Activated B cell treated with CpG ODN at 0.5 μM for 24 hours (primary cell): ENCODE results near the gene NCS1. TPM values are rescaled to one million over a fixed set of nuclear protein-coding genes. Genes with fewer than 3 reads are reported as not detected.

Experiments used
- ATAC-seq: fragments of 200-7000 bp; cut with Tn5 transposase; one replicate; pipeline ENCODE4 v1.10.0; 2021; ENCODE audit warnings: low read depth, mild to moderate bottlenecking, moderate library complexity
- CTCF ChIA-PET: fragments of 350-600 bp; sonication (Branson Sonifier 250); formaldehyde crosslinking; loops from one replicate; lab custom pipeline; 2021; ENCODE audit warnings: antibody characterized with exemption; lab: Charles Lee
- POLR2A ChIA-PET: fragments of 350-600 bp; sonication (Branson Sonifier 250); formaldehyde crosslinking; loops from one replicate; lab custom pipeline; 2021; ENCODE audit warnings: antibody characterized with exemption; lab: Charles Lee
- DNase-seq: peaks from one replicate; pipeline ENCODE4 v3.0.0; 2022
- H3K27ac Mint-ChIP-seq: one replicate; pipeline ENCODE4 v1.8.0; 2020; ENCODE audit warnings: mixed read lengths
- H3K27me3 Mint-ChIP-seq: one replicate; pipeline ENCODE4 v1.8.0; 2021; ENCODE audit warnings: mixed read lengths
- H3K36me3 Mint-ChIP-seq: one replicate; pipeline ENCODE4 v1.8.0; 2021; ENCODE audit warnings: low read depth, mixed read lengths
- H3K4me1 Mint-ChIP-seq: one replicate; pipeline ENCODE4 v1.8.0; 2021; ENCODE audit warnings: mixed read lengths
- H3K4me3 Mint-ChIP-seq: one replicate; pipeline ENCODE4 v1.8.0; 2020; ENCODE audit warnings: mild to moderate bottlenecking, mixed read lengths
- H3K9me3 Mint-ChIP-seq: one replicate; pipeline ENCODE4 v1.8.0; 2020; ENCODE audit warnings: mixed read lengths
- intact Hi-C: fragments of 100-400 bp; cut with micrococcal nuclease; formaldehyde crosslinking; loops from one replicate; pipeline ENCODE4 v1.15.1; 2024
- total RNA-seq: library from RNA; stranded (reverse); gene quantifications from 2 replicates; pipeline ENCODE4 v1.2.3, GENCODE V29; 2022
- TF ChIP-seq, protein P1 (sequence below): fragments of 200-600 bp; IDR thresholded peaks from one replicate; pipeline ENCODE4 v1.8.0; 2022; ENCODE audit warnings: antibody characterized with exemption, mild to moderate bottlenecking

Gene NCS1
- total RNA-seq, 1 donor from 2014 or later = 0.24 TPM

DNA sequence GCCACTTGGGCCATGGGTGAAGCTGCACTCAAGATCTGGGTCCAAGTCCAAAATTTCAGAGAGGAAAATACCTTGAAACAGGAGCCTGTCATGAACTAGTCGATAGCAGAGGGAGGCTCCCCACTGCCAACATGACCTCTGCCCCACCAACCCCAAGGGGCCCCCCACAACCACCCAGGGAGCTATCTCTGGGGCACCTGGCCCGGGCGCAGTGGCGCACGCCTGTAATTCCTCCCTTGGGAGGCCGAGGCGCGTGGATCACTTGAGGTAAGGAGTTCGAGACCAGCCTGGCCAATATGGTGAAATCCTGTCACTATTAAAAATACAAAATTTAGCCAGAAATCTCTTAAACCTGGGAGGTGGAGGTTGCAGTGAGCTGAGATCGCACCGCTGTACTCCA lies 73.3 kb downstream of the NCS1 start:
- peaks cover 8% of the 10 kb centered on the region for H3K27me3 Mint-ChIP-seq
- ChIA-PET POLR2A (interaction anchor here (0.6 to 0.7 kb wide), 3 partner anchors 104 to 411 kb away, joined by 3 to 5 read pairs (median 4); partner anchors contain the start of gene C9orf78), CTCF (interaction anchor here (1.2 to 1.4 kb wide), 2 partner anchors 9 to 10 kb away, joined by 3 to 5 read pairs; no protein-coding TSS in a partner anchor)
- H3K27ac Mint-ChIP-seq = no peak overlapping the region
- peaks cover 14% of the 10 kb centered on the region for H3K4me1 Mint-ChIP-seq
- no peak for DNase-seq
- TF ChIP-seq, protein P1, sequence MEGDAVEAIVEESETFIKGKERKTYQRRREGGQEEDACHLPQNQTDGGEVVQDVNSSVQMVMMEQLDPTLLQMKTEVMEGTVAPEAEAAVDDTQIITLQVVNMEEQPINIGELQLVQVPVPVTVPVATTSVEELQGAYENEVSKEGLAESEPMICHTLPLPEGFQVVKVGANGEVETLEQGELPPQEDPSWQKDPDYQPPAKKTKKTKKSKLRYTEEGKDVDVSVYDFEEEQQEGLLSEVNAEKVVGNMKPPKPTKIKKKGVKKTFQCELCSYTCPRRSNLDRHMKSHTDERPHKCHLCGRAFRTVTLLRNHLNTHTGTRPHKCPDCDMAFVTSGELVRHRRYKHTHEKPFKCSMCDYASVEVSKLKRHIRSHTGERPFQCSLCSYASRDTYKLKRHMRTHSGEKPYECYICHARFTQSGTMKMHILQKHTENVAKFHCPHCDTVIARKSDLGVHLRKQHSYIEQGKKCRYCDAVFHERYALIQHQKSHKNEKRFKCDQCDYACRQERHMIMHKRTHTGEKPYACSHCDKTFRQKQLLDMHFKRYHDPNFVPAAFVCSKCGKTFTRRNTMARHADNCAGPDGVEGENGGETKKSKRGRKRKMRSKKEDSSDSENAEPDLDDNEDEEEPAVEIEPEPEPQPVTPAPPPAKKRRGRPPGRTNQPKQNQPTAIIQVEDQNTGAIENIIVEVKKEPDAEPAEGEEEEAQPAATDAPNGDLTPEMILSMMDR = no peak
- ATAC-seq = no peak
- no peaks in the 10 kb centered on the region for H3K9me3 Mint-ChIP-seq
- no peak overlapping the region for H3K4me3 Mint-ChIP-seq
- no peaks in the 10 kb centered on the region for H3K36me3 Mint-ChIP-seq
- intact Hi-C loops = loop anchor here (10.0 kb wide), 2 partner anchors 281 to 1101 kb away; no protein-coding TSS in a partner anchor

DNA sequence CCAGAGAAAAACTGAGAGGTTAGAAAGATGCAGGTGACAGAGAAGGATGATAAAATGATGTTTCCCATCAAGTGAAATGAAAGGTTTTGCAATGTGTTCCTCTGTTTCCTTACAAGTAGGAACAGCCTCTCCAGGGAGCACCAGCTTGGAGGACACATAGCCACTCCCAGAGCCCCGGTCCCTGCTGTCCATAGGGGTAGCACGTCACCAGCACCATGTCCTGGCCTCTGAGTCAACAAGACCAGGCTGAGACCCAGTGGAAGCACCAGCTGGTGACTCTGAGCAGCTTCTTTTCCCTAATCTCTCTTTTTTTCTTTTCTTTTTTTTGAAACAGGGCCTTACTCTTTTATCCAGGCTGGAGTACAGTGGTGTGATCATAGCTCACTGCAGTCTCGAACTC lies 73.9 kb downstream of the NCS1 start:
- H3K27ac Mint-ChIP-seq = no peak overlapping the region
- H3K9me3 Mint-ChIP-seq = no peaks in the 10 kb centered on the region
- TF ChIP-seq, protein P1 = no peak
- peaks cover 7% of the 10 kb centered on the region for H3K4me1 Mint-ChIP-seq
- no peak for DNase-seq
- H3K36me3 Mint-ChIP-seq = no peaks in the 10 kb centered on the region
- H3K27me3 Mint-ChIP-seq = peaks cover 11% of the 10 kb centered on the region
- ChIA-PET CTCF (interaction anchor here (1.2 to 1.4 kb wide), 2 partner anchors 9 to 10 kb away, joined by 3 to 5 read pairs; no protein-coding TSS in a partner anchor), POLR2A (interaction anchor here (0.6 kb wide), 2 partner anchors 122 to 328 kb away, joined by 3 to 6 read pairs; no protein-coding TSS in a partner anchor)
- ATAC-seq = no peak
- H3K4me3 Mint-ChIP-seq = no peak overlapping the region
- intact Hi-C loops = loop anchor here (10.0 kb wide), 2 partner anchors 281 to 1101 kb away; no protein-coding TSS in a partner anchor

DNA sequence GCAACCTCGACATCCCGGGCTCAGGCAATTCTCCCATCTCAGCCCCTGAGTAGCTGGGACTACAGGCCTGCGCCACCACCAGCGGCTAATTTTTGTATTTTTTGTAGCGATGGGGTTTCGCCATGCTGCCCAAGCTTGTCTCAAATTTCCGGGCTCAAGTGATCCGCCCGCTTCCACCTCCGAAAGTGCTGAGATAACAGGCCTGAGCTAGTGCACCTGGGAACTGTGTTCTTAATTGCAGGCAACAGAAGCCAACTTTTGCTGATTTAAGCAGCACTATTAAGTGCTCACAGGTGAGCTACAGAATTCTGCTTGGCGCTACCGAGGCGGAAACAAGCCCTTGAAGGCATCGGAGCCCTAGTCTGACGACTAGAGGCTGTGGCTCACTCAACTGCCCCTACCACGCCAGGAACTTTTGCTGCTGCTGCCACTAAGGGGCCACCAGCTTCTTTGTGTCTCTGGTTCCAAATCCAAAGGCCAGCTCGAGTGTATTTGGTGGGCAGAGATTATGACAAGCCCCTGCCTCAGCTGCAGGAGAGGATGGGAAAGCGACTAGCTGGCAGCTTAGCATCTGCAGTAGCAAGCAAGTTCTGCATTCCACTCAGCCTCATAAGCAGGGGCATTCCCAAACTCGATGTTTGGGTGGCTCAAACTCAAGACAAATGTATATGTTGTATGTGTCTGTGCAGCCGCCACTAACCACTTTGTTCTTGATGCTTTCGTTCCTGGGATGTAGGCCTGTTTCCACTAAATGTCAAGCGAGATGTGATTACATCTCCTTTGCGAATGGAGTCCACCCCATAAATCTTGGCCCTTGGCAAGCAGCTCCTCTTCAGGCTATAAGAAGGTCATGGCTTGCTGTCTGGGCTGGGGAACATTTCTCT lies 82.8 kb downstream of the NCS1 start:
- DNase-seq (no peak), ATAC-seq (no peak)
- H3K4me3 Mint-ChIP-seq = no peak overlapping the region
- H3K36me3 Mint-ChIP-seq = no peaks in the 10 kb centered on the region
- CTCF ChIA-PET = interaction anchor here (1.4 kb wide), 1 partner anchor 9 kb away, joined by 3 read pairs; no protein-coding TSS in a partner anchor
- H3K9me3 Mint-ChIP-seq = peaks cover 2% of the 10 kb centered on the region
- no peak overlapping the region for H3K27ac Mint-ChIP-seq
- H3K27me3 Mint-ChIP-seq = peaks cover 29% of the 10 kb centered on the region
- intact Hi-C loops = no loop called here
- H3K4me1 Mint-ChIP-seq = no peaks in the 10 kb centered on the region
- POLR2A ChIA-PET = no interaction called here
- TF ChIP-seq, protein P1 = no peak

DNA sequence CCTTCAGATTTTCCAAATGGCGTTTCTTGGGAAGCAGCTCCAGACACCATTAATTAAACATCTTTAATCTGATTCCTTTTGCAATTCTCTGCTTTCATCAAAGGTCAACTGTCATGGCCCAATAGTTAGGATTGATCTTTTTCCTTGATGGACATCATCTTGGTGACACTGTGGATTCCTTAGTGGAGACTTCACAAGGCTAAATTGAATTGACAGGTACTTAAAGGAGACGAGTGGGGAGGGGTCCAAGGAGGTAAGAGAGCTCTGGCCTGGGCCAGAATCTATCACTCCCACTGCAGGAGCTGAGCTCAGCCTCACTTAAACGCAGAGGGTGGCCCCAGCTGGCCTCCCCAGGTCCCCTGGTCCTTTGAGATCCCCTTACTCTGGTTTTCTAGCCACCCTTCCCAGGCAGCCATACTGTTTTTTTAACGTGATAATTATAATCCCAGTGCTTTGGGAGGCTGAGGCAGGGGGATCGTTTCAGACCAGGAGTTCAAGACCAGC lies 83.5 kb downstream of the NCS1 start:
- no peaks in the 10 kb centered on the region for H3K4me1 Mint-ChIP-seq
- DNase-seq (no peak), ATAC-seq (no peak)
- H3K36me3 Mint-ChIP-seq = no peaks in the 10 kb centered on the region
- H3K27ac Mint-ChIP-seq = no peak overlapping the region
- no peak overlapping the region for H3K4me3 Mint-ChIP-seq
- intact Hi-C loops = no loop called here
- ChIA-PET CTCF (interaction anchor here (1.4 kb wide), 1 partner anchor 10 kb away, joined by 3 read pairs; no protein-coding TSS in a partner anchor), POLR2A (interaction anchor here (0.6 to 0.8 kb wide), 2 partner anchors 147 to 467 kb away, joined by 3 read pairs; no protein-coding TSS in a partner anchor)
- peaks cover 2% of the 10 kb centered on the region for H3K9me3 Mint-ChIP-seq
- TF ChIP-seq, protein P1 = no peak
- H3K27me3 Mint-ChIP-seq = peaks cover 30% of the 10 kb centered on the region
